ENCODE results near the gene GBGT1. TPM values are rescaled to one million over a fixed set of nuclear protein-coding genes. Genes with fewer than 3 reads are reported as not detected.

Gene GBGT1
- total RNA-seq, 1 experiment from 2014 or later = not detected

Other genes starting within 250 kb of the GBGT1 start
- gene TSC1, start 219.3 kb downstream of the GBGT1 start, total RNA-seq (2014; rRNA removed; shearing (Covaris generic)) = 17.7 and 22.4 TPM in 2 replicates
- 0.10 TPM in 1 of 2 replicates, not detected in the other for gene GFI1B, start 185.2 kb downstream of the GBGT1 start, total RNA-seq (2014; rRNA removed; shearing (Covaris generic))
- 52.5 and 54.6 TPM in 2 replicates for gene GTF3C5, start 132.9 kb downstream of the GBGT1 start, total RNA-seq (2014; rRNA removed; shearing (Covaris generic))
- gene CEL, start 101.9 kb downstream of the GBGT1 start, total RNA-seq (2014; rRNA removed; shearing (Covaris generic)) = 0.06 and 0.14 TPM in 2 replicates
- 11.9 and 12.6 TPM in 2 replicates for gene RALGDS, start 42.7 kb downstream of the GBGT1 start, total RNA-seq (2014; rRNA removed; shearing (Covaris generic))
- gene OBP2B, start 45.3 kb upstream of the GBGT1 start, total RNA-seq (2014; rRNA removed; shearing (Covaris generic)) = not detected in 2 replicates
- gene ABO, start 111.3 kb upstream of the GBGT1 start, total RNA-seq (2014; rRNA removed; shearing (Covaris generic)) = not detected in 2 replicates
- 7.4 and 8.9 TPM in 2 replicates for gene SURF6, start 172.3 kb upstream of the GBGT1 start, total RNA-seq (2014; rRNA removed; shearing (Covaris generic))
- 13.6 and 22.0 TPM in 2 replicates for gene MED22, start 184.2 kb upstream of the GBGT1 start, total RNA-seq (2014; rRNA removed; shearing (Covaris generic))
- gene RPL7A, start 184.3 kb upstream of the GBGT1 start, total RNA-seq (2014; rRNA removed; shearing (Covaris generic)) = 2,696 and 2,716 TPM in 2 replicates
- 45.4 and 72.0 TPM in 2 replicates for gene SURF1, start 192.6 kb upstream of the GBGT1 start, total RNA-seq (2014; rRNA removed; shearing (Covaris generic))
- gene SURF2, start 192.6 kb upstream of the GBGT1 start, total RNA-seq (2014; rRNA removed; shearing (Covaris generic)) = 22.1 and 23.0 TPM in 2 replicates
- 220 and 254 TPM in 2 replicates for gene SURF4, start 212.1 kb upstream of the GBGT1 start, total RNA-seq (2014; rRNA removed; shearing (Covaris generic))
- gene STKLD1, start 212.5 kb upstream of the GBGT1 start, total RNA-seq (2014; rRNA removed; shearing (Covaris generic)) = 0.62 and 1.0 TPM in 2 replicates

Measured in H4 (cell line).